Osteocyte (in vitro differentiated cells): ENCODE data around the gene SNCA. TPM values are rescaled to one million over a fixed set of nuclear protein-coding genes. Genes with fewer than 3 reads are reported as not detected.

Experiments
- DNase-seq: peaks from one replicate; pipeline ENCODE4 v3.0.0; 2021; ENCODE audit warnings: mixed read lengths; ENCODE audit not compliant: unreplicated experiment; ENCODE audit errors: extremely low spot score
- H3K27ac Mint-ChIP-seq: one replicate; pipeline ENCODE4 v1.8.0; 2021; ENCODE audit warnings: mild to moderate bottlenecking, mixed read lengths; ENCODE audit not compliant: unreplicated experiment
- H3K27me3 Mint-ChIP-seq: one replicate; pipeline ENCODE4 v1.8.0; 2021; ENCODE audit warnings: mixed read lengths; ENCODE audit not compliant: unreplicated experiment
- H3K36me3 Mint-ChIP-seq: one replicate; pipeline ENCODE4 v1.8.0; 2021; ENCODE audit warnings: mixed read lengths; ENCODE audit not compliant: unreplicated experiment
- H3K4me1 Mint-ChIP-seq: one replicate; pipeline ENCODE4 v1.8.0; 2021; ENCODE audit warnings: mixed read lengths; ENCODE audit not compliant: unreplicated experiment
- H3K4me3 Mint-ChIP-seq: one replicate; pipeline ENCODE4 v1.8.0; 2021; ENCODE audit warnings: mild to moderate bottlenecking, moderate library complexity, mixed read lengths; ENCODE audit not compliant: unreplicated experiment
- H3K9me3 Mint-ChIP-seq: one replicate; pipeline ENCODE4 v1.8.0; 2021; ENCODE audit warnings: mixed read lengths; ENCODE audit not compliant: unreplicated experiment
- total RNA-seq: library from RNA; stranded (reverse); gene quantifications from 2 replicates; pipeline ENCODE4 v1.2.1, GENCODE V29; 2021
- TF ChIP-seq, protein P1 (sequence below): fragments of 200-600 bp; sonication (generic); IDR thresholded peaks from 2 replicates; pipeline ENCODE4 v1.5.0; 2021; ENCODE audit warnings: antibody characterized with exemption, mild to moderate bottlenecking, moderate library complexity

The SNCA gene
- total RNA-seq, 1 donor from 2014 or later, result 8.8 TPM

DNA sequence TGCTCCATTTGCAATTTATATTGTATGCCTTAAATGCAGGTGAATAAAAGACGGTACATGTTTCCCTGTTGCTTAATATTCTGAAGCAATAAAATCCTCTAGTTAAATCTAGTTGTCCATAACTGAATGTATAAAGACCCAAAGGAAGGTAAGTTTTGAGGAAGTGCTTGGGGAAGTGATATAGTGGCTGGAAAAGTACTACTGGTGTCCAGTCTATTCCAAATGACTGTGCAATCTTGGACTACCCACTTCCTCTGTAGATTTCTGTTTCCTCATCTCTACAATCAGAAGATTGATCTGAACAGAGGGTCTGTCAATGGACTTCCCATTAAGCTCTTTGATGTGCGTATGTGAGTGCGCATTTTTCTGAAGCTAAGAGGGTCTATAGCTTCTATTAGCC, 17.0 kb downstream of the SNCA start:
- no peaks in the 10 kb centered on the region for H3K9me3 Mint-ChIP-seq
- TF ChIP-seq, protein P1, sequence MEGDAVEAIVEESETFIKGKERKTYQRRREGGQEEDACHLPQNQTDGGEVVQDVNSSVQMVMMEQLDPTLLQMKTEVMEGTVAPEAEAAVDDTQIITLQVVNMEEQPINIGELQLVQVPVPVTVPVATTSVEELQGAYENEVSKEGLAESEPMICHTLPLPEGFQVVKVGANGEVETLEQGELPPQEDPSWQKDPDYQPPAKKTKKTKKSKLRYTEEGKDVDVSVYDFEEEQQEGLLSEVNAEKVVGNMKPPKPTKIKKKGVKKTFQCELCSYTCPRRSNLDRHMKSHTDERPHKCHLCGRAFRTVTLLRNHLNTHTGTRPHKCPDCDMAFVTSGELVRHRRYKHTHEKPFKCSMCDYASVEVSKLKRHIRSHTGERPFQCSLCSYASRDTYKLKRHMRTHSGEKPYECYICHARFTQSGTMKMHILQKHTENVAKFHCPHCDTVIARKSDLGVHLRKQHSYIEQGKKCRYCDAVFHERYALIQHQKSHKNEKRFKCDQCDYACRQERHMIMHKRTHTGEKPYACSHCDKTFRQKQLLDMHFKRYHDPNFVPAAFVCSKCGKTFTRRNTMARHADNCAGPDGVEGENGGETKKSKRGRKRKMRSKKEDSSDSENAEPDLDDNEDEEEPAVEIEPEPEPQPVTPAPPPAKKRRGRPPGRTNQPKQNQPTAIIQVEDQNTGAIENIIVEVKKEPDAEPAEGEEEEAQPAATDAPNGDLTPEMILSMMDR, result no peak
- H3K27me3 Mint-ChIP-seq, result peaks cover 4% of the 10 kb centered on the region
- H3K4me1 Mint-ChIP-seq, result peaks cover 4% of the 10 kb centered on the region
- H3K36me3 Mint-ChIP-seq, result no peaks in the 10 kb centered on the region
- no peak for DNase-seq
- H3K27ac Mint-ChIP-seq, result no peak overlapping the region
- H3K4me3 Mint-ChIP-seq, result no peak overlapping the region

DNA sequence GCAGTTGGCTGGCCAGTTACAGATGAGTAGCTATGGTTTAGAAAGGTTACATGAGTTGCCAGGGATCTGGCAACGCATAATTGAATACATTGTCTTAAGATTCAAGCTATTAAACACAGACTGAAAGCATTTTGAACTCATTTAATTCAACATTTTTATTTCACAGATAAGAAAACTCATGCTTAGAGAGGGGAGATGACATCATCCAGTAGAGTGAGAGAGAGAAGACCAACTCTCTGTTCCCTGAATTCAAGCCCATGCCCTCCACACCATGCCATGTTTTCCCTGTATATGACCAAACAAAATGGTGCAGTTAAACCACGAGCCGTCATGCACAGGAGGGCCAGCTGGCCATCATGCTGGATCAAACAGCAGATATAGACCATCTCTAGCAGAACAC, 22.6 kb downstream of the SNCA start:
- peaks cover 4% of the 10 kb centered on the region for H3K27me3 Mint-ChIP-seq
- no peaks in the 10 kb centered on the region for H3K36me3 Mint-ChIP-seq
- no peak overlapping the region for H3K4me3 Mint-ChIP-seq
- no peak for DNase-seq
- H3K4me1 Mint-ChIP-seq, result no peaks in the 10 kb centered on the region
- H3K9me3 Mint-ChIP-seq, result peaks cover 7% of the 10 kb centered on the region
- TF ChIP-seq, protein P1, result no peak
- no peak overlapping the region for H3K27ac Mint-ChIP-seq

DNA sequence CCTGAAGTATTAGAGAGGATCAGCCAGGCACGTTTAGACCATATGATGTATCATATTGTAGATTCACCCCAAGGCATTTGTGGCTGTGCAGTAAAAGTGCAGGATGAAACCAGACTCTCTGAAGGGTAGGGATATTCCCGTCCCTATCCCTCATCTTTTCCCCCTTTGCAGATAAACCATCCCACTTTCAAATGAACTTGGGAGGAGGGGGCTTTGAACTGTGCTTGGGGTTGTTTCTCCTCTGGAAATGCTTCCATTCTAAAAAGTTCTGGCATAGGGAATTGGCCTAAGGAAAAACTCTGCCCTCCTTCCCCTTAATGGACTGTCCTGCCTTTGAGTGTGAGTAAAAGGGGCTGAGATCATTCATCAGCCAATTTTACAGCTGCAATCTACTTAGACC, 23.8 kb downstream of the SNCA start:
- H3K27me3 Mint-ChIP-seq, result no peaks in the 10 kb centered on the region
- H3K4me1 Mint-ChIP-seq, result no peaks in the 10 kb centered on the region
- DNase-seq, result no peak
- no peak overlapping the region for H3K4me3 Mint-ChIP-seq
- peaks cover 7% of the 10 kb centered on the region for H3K9me3 Mint-ChIP-seq
- H3K27ac Mint-ChIP-seq, result no peak overlapping the region
- no peaks in the 10 kb centered on the region for H3K36me3 Mint-ChIP-seq
- TF ChIP-seq, protein P1, result no peak

DNA sequence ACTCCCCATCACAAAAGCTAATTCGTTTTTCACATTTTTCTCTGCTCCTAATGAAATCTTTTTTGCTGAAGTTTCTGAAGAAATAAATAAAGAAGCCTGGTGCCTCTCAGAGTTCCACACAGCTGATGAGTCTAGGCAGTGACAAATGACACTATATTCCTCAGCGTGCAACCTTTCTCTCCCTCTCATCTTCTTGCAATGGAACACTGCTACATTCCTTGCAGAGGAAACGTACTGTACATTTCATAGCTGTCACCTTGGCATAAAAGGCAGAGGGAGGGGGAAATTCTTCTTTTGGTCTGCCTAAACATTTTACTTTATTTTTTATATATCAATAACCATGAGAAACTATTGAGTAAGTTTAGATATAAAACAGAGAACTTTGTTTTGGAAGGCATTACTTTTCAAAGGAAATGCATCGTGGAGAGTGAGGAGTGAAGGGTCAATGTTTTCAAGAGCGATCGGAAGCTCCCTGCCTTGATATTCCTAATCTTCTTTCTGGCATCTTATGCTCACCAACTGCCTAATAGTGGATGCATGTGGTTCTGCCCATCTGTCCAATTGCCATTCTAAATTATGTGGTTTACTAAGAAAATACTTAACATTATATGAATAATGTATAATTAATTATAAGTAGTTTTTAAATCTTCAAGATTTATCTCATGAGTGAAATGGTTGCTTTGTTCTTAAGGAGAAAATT, 29.4 kb downstream of the SNCA start:
- no peak overlapping the region for H3K4me3 Mint-ChIP-seq
- no peak for DNase-seq
- peaks cover 2% of the 10 kb centered on the region for H3K36me3 Mint-ChIP-seq
- TF ChIP-seq, protein P1, result no peak
- peaks cover 7% of the 10 kb centered on the region for H3K9me3 Mint-ChIP-seq
- no peaks in the 10 kb centered on the region for H3K4me1 Mint-ChIP-seq
- H3K27ac Mint-ChIP-seq, result no peak overlapping the region
- H3K27me3 Mint-ChIP-seq, result no peaks in the 10 kb centered on the region

DNA sequence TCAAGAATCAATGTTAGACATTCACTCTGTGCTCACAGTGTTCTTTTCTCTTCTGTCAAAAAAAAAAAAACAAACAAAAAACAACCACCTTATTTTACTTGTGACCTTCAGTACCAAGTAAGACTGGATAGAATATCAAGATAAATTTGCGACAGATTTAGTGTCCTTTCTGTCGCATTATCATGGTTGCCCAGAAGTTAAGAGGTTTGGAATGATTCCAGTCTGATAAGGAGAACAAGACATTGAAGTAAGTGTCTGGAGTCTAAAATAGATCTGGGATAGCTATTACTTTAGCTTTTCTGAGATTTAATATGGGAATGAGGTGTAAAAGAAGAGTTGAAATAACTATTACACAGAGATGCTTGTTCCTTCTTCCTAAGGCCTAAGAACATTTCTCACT, 31.7 kb downstream of the SNCA start:
- H3K4me1 Mint-ChIP-seq, result no peaks in the 10 kb centered on the region
- H3K27ac Mint-ChIP-seq, result no peak overlapping the region
- DNase-seq, result no peak
- TF ChIP-seq, protein P1, result no peak
- H3K27me3 Mint-ChIP-seq, result no peaks in the 10 kb centered on the region
- no peak overlapping the region for H3K4me3 Mint-ChIP-seq
- peaks cover 2% of the 10 kb centered on the region for H3K36me3 Mint-ChIP-seq
- peaks cover 4% of the 10 kb centered on the region for H3K9me3 Mint-ChIP-seq
